ENCODE data around the gene SLC25A12. TPM values are rescaled to one million over a fixed set of nuclear protein-coding genes. Genes with fewer than 3 reads are reported as not detected.

The SLC25A12 gene
- polyA plus RNA-seq, 1 of the 3 experiments (the other 2 are of a cell fraction) = 13.0 TPM

- Histone ChIP-seq H3K4me2 (no peak overlapping the region), H3K9ac (no peak overlapping the region), H3K27ac (ENCODE audit: low read depth in 2 of 2, low read length in 1 of 2) (no peak overlapping the region), H3K4me3 (ENCODE audit: low read depth in 2 of 2, low read length in 1 of 2) (no peak overlapping the region), H3K9me3 (no peaks in the 10 kb centered on the region), H2AFZ (ENCODE audit: low read depth) (no peak overlapping the region), H3K9me2 (no peaks in the 10 kb centered on the region), H3K36me3 (replicated peaks in 1 of 2; ENCODE audit: control insufficient read depth in 1 of 2, insufficient read depth in 2 of 2, low read length in 1 of 2) (peaks cover 3 to 4% of the 10 kb centered on the region in 2 experiments), H3K27me3 (ENCODE audit: insufficient read depth) (no peaks in the 10 kb centered on the region), H3F3A (replicated peaks; ENCODE audit: insufficient read depth) (no peaks in the 10 kb centered on the region), H3K79me2 (ENCODE audit: insufficient read depth) (no peaks in the 10 kb centered on the region), H4K20me1 (ENCODE audit: insufficient read depth) (no peaks in the 10 kb centered on the region), H3K4me1 (ENCODE audit: control insufficient read depth in 1 of 2, insufficient read depth in 2 of 2, low read depth in 1 of 2, low read length in 1 of 2) (no peaks in the 10 kb centered on the region)
- TF ChIP-seq IRF3 (IDR thresholded peaks at IDR 0.05; ENCODE audit: low read depth, low read length) = no peak
- no peak for TF ChIP-seq ELF1 (IDR thresholded peaks at IDR 0.05)
- TF ChIP-seq CHD2 (IDR thresholded peaks at IDR 0.05; ENCODE audit: low read length, partially characterized antibody) = no peak
- TF ChIP-seq SMC3 (IDR thresholded peaks at IDR 0.05; ENCODE audit: low read depth, low read length) = no peak
- no peak for TF ChIP-seq YY1 (IDR thresholded peaks at IDR 0.05; ENCODE audit: low read depth)
- TF ChIP-seq PBX3 (IDR thresholded peaks at IDR 0.05) = no peak
- TF ChIP-seq NFIC (IDR thresholded peaks at IDR 0.05; ENCODE audit: borderline replicate concordance) = no peak
- TF ChIP-seq EP300 (IDR thresholded peaks at IDR 0.05; ENCODE audit: borderline replicate concordance in 1 of 2, low read depth in 1 of 2, low read length in 1 of 2) = no peak
- no peak for TF ChIP-seq TAF1 (IDR thresholded peaks at IDR 0.05; ENCODE audit: borderline replicate concordance, low read depth, low read length)
- TF ChIP-seq CTCF (IDR thresholded peaks at IDR 0.05) = no peak
- TF ChIP-seq REST (IDR thresholded peaks at IDR 0.05; ENCODE audit: low read depth, low read length) = no peak
- no peak for TF ChIP-seq MAX (IDR thresholded peaks at IDR 0.05; ENCODE audit: low read depth)
- TF ChIP-seq RCOR1 (IDR thresholded peaks at IDR 0.05; ENCODE audit: low read length) = no peak
- no peak for TF ChIP-seq MXI1 (IDR thresholded peaks at IDR 0.05; ENCODE audit: low read depth, low read length)
- TF ChIP-seq USF1 (IDR thresholded peaks at IDR 0.05; ENCODE audit: borderline replicate concordance, low read depth) = no peak
- TF ChIP-seq RAD21 (IDR thresholded peaks at IDR 0.05; ENCODE audit: low read length) = no peak
- TF ChIP-seq FOXM1 (IDR thresholded peaks at IDR 0.05; ENCODE audit: low read depth) = no peak
- CTCF ChIA-PET = interaction anchor here (0.7 to 1.0 kb wide), 3 partner anchors 300 to 323 kb away, joined by 3 to 4 read pairs (median 3); no protein-coding TSS in a partner anchor
- 94% methylated on average over 2 of the region's 3 CpGs for WGBS (ENCODE audit: low lambda C conversion rate)
- no peak for DNase-seq
- POLR2A ChIA-PET = no interaction called here
Measured at GRCh38 chr2:171804456-171804855, 89.6 kb downstream of the SLC25A12 start.
